HG03196 (cell line): ENCODE data around the gene AP2A2.
A peak's percentile ranks its signal among the peaks of the same experiment; 100 is the strongest.

ENCODE experiments used
- ATAC-seq: cut with Tn5 transposase; IDR thresholded peaks from one replicate; pipeline ENCODE4 v1.9.1; 2021; ENCODE audit not compliant: unreplicated experiment

AP2A2 gene

DNA sequence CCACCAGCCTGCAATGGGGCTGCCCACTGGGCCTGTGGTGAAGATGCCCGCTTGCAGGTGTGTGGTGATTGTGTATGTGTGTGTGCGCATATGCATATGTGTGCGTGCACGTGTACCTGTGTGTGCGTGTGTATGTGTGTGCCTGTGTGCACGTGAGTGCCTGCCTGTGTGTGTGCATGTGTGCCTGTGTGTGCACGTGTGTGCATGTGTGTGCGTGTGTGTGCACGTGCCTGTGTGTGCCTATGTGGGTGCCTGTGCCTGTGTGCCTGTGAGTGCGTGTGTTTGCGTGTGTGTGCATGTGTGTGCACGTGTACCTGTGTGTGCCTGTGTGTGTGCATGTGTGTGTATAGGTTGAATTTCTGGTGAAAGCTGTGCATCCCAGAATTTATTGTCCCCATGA is 113.3 kb downstream of the AP2A2 start:
- ATAC-seq = no peak

DNA sequence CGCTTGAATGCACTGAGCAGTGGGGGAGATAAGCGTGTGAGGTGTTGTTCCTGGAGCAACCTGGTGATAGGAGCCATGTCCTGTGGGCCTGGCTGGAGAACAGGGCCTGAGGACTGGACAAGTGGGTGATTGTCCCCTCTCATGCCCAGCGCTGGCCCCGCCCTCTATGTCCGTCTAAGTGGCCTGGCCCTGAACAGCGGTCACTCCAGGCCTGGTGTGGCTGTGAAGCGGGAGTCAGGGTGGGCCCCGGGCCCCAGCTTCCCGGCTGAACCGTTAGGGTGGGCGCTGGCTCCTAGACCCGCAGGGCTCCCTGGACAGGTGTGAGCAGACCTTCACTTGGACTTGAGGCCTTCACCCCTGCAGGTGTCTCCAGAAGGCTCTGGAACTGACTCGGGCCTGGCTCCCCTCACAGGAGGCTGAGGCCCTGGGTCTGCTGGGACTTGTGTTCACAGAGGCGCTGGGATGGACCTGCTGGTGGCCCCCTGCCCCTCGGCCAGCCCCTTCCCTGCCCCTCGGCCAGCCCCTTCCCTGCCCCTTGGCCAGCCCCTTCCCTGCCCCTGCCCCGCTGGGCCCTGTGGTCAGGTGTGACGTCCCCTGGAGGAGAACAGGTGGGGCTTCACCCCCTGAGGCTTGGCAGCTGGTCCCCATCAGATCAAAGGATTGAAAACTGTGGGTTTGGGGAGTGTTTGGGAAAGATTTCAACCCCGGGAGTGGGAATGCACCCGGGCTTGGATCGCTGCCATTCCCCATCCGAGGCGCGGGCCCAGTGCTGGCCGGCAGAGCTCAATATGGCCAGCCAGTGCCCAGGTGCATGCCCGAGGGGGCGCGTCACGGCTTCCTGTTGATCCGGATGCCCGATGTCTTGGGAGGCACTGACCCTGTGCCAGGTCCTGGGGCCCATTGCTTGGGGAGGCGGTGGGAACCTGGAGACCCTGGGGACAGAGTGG is 114.1 kb downstream of the AP2A2 start:
- no peak for ATAC-seq

DNA sequence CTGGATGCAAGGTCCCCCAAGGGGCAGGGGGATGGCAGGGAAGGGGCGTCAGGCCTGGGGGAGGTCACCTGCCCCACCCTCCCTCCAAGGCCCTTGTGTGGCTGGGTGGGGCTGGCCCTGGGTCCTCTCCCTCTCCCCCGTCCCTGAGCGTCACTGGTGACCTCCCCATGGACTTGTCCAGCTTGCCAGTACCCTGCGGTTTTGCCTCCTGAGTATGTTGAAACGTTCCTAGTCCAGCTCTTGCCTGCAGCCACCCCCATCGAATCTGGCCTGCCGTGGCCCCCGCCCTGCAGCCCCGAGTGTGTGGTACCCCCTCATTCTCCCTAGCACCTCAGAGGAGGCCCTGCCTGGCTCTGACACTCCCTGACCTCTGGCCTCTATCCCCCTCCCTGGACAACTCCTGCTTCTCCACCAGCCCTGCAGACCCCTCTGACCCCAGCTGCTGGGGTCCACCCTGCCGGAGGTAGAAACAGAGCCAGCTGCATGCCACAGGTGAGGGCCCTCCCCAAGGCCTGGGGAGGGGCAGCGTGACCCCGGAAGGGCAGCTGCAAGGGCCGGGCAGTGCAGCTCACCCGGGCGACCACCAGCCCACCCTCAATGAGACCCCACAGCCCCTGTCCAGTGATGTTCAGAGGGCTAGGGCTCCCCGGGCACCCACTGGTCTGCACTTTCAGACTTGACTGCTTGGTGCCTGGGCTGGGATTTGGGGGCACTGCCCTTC is 114.9 kb downstream of the AP2A2 start:
- ATAC-seq = no peak

DNA sequence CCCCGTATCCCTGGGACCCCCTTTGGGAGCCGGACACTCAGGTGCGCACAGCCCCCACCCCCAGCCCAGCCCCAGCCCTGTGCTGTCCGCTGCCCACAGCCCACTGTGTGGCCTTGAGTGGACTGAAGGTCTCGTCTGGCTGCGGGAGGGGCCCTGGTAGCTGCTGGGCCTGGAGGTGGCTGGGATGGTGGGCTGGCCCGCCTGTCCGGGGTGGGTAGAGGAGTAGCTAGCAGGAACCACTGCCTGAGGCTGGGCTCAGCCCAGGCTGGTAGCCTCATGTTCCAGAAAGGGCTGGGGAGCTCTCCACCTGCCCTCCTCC is 115.4 kb downstream of the AP2A2 start:
- ATAC-seq = no peak

DNA sequence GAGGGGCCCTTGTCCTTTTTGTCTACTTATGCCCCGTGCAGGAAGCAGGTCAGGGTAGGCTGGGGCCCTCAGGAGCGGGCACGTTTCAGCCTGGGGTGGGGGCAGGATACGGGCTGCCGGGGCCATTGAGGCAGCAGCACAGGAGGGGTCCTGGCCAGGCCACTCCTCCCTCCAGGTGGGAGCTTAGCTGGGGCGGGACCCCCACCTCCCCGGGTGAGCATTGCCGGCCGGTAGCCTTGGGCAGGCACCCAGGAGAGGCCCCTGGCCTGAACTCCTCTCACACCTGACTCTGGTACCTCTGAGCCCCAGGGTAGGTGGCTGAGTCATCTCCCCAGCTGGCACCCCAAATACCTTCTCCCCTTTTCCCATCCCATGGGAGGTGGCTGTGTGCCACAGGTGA is 115.8 kb downstream of the AP2A2 start:
- no peak for ATAC-seq

DNA sequence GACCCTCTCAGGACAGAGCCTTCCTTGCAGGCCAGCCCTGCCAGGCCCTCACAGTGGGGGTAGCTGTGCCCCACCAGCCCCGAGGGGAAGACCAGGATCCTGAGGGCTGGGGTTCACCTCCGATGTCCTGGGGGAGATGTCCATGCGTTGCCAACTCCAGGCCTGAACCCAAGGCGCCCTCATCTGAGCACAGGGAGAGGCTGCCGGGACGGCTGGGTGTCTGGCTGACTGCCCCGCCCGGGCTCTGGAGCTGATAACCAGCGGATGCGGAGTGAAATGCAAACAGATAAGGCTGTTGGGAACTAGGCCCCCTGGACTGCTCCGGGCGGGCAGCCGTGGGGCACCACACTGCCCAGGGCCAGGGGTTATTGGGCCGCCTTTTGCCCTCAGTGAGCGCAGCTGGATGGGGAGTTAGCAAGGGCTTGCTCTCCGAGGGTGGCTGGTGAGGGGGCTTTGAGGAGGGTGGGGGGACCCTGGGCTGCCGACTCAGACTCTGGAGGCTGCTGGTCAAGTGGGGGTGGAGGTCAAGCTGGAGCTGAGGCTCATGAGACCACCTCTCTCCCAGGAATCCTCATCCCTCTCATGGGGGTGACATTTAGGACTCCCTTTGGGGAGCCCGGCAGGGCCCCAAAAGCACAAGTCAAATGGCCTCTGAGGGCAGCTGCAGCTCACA is 116.4 kb downstream of the AP2A2 start:
- no peak for ATAC-seq

DNA sequence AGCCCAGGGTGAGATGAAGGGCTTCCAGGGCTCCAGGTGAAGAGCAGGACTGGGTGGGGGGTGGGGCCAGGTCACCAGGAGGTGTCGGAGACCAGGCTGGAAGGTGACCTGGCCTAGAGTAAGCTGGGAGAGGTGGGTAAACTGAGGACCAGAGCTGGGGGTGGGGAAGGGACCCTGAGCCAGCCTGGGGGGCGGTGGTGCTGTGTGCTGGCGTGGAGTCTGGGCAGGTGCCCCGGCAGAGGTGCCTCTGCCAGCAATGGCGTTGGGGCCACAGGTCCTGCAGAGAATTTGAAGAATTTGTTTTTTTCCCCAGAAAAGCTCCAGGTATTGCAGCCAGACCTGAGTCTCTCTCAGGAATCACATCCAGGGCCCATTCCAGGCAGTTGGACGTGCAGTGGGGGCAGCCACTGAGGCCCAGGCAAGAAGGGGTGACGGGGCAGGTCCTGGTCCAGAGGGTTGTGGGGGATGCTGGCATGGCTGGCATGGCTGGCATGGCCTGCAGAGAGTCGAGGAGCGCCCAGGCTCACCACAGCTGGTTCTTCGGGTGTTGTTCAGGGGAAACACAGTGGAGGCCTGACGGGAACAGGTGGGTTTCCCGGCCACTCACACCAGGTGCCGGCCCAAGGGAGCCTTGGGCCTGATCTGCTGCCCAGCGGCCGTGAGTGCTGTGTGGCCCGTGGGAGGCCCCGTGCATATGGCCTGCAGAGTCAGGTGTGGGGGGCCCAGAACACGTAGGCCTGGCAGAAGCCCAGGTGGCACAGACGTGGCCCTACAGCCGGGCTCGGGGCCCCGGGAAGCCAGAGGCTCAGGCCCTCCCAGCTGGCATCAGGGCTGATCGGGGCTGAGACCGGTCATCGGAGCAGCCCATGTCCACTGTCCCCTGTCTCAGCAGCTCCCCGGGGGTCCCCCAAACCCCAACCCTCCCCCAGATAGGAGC is 117.2 kb downstream of the AP2A2 start:
- ATAC-seq = no peak

DNA sequence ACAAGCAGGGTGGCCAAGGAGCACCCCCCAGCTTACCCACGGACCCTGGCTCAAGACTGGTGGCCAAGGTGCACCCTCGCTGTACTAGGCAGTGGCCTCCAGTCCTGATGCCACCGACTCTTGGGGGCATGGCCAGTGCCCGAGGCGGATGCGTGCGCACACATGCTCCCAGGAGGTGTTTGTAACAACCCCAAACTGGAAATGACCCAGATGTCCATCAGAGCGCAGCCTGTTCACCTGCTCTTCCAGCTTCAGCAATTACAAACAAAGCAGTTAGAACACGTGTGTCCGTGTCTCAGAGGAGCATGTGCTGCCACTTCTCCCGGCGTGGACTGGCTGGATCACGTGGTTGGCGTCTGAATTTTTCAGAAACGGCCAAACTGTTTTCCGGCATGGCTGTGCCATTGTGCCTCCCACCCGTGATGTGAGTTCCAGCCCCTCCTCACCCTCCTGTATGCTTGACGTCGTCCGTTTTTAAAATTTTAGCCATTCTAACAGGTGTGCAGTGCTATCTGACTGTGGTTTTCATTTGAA is 118.0 kb downstream of the AP2A2 start:
- no peak for ATAC-seq

DNA sequence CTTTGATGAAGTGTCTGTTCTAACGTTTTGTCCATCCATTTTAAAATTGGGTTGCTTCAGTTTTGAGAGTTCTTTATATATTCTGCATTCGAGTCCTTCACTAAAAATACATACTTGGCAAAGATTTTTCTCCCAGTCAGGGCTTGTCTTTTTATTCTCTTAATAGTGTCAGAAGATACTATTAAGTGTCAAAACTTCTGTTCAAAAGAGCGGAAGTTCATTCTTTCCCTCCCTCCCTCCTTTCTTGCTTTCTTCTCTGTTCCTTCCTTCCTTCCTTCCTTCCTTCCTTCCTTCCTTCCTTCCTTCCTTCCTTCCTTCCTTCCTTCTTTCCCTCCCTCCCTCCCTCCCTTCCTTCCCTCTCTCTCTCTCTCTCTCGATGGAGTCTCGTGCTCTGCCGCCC is 118.5 kb downstream of the AP2A2 start:
- no peak for ATAC-seq

DNA sequence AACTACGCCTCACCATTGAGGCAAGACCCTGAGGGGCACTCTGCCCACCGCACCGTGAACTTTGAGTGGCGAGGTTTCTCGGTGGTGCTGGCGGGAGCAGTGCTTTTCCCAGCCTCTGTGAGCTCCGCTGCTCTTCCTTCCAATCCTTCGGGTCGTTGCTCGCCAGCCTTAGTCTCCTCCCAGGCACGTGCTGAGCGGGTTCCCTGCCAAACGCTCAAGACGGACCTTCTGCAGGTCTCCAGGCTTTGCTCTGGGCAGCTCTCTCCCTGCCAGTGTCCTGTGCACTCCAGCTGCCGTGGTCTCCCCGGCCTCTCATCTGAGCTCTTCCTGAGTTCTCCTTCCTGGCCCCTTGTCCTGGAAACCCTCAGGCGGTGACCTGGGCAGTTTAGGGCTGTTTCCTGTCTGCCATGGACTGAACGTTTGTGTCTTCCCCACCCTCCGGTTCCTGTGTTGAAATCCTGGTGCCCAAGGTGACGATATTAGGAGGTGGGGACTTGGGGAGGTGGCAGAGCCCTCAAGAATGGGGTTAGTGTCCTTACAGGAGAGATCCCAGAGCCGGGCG is 122.0 kb downstream of the AP2A2 start:
- ATAC-seq = no peak

DNA sequence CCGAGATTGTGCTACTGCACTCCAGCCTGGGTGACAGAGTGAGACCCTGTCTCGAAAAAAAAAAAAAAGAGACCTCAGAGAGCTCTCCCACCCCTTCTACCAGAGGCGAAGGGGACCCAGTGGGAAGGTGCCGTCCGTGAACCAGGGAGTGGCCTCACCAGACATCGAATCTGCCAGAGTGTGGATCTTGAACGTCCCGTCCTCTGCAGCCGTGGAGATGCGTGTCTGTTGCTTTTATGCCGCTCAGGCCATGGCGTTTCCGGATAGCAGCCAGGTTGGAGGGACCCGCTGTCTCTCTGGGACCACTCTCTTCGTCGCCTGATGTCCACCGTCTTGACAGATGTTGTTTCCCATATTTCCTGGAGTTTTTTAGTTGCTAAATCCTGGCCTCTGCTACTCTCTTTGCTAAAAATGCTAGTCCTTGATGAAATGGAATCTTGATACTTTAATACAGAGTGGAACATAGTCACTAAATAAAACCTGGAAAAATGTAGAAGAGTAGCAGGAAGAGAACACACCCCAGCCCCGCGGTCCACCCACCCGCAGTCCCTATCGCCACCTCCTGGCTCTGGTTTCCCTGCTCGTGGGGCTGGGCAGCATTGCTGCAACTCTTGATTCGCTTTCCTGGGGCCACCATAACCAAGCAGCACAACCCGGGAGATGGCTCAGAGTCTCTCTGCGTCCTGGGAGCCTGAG is 122.9 kb downstream of the AP2A2 start:
- no peak for ATAC-seq

DNA sequence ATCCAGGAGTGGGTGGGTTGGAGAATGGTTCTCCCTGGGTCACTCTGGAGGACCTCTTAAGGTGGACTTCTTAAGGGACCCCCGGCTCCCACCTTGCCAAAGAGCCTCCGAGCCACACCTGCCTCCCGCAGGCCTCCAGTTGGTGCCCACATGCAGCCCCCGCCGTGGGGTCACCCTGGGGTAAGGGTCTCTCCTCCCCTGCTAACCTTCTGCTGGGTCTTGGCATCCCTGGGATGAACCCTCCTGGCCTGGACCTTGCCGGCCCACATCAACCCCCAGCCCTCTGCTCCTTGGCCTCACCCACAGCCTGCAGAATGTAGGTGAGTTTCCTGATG is 123.4 kb downstream of the AP2A2 start:
- no peak for ATAC-seq

DNA sequence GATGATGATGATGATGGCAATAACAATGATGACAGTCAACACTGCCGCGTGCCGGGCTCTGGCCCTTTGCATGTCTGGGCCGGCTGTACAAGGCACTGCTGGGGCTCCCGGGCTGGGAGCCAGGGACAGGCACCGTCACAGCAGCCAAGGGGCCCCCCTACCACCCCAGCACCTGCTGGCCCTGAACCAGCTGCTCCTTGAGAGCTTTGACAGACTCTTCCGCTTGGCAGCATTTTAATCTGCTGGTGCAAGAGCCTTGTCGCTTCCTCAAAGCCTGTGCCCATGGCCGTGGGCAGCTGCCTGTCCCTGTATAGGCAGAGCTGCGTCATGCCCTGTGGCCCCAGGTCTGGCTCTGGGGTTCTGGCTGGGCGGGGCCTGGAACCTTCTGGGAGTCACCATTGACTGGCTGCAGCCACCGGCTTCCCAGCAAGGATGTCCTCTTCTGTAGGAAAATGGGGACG is 123.8 kb downstream of the AP2A2 start:
- ATAC-seq = no peak

DNA sequence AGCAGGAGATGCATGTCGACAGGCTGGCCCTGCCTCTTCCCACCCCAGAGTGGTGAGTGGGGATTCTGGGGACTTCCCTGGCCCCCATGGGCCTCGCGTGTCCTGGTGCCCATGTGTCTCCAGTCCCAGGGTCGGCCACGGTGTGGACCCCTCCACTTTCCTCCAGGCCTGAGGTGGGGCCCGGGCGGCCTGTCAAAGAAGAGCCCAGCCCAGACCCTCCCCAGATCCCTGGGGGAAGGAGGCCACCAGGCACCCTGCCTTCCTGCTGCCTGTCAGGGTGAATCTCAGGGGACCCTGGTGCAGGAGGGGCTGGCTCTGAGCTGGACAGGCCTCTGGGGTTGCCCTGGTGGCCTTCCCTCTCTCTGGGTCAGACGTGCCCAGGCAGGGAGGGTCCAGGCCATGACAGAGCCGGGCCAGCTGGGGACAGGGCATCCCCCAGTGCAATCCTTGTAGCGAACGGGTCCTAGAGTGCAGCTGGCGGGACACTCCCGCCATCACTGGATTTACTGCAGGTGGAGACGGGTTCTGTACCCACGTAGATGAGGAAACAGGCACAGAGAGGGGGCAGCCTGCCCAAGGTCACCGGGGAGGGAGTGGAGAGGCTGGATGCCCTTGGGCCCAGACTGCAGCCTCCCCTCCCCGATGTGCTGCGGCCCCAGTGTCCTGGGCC is 124.4 kb downstream of the AP2A2 start:
- ATAC-seq = no peak

DNA sequence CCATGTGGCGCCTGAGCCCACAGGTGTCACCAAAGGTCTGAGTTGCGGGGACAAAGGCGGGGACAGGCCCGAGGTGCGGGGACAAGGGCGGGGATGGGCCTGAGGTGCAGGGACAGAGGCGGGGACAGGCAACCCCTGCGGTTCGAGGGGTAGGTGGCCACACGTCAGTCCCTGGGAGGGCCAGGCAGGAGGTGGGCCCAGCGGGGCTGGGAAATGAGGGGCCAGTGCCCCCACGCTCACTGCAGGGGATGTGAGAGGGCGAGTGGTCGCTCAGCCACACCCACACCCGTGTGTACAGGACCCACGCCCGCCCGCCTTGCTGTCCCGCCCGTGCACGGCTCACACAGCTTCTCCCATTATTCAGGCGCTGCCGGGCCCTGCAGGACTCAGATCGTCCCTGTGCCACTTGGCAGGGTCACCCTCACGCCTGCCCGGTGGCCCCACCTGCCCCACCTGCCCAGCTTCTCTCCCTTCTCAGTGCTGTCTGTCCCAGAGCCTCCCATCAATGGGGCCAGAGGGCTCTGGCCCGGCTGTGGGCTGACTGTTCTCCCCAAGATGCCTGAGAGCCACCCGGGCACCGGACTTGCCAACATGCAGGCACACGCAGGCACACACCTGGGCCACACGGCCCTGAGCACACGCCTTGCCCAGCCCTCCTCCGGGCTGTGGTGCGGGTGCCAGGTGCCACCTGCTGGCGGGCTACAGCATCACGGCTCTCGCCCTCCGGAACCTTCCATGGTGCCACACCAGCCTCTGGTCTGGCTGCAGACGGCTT is 125.1 kb downstream of the AP2A2 start:
- peak; percentile 59 for ATAC-seq

DNA sequence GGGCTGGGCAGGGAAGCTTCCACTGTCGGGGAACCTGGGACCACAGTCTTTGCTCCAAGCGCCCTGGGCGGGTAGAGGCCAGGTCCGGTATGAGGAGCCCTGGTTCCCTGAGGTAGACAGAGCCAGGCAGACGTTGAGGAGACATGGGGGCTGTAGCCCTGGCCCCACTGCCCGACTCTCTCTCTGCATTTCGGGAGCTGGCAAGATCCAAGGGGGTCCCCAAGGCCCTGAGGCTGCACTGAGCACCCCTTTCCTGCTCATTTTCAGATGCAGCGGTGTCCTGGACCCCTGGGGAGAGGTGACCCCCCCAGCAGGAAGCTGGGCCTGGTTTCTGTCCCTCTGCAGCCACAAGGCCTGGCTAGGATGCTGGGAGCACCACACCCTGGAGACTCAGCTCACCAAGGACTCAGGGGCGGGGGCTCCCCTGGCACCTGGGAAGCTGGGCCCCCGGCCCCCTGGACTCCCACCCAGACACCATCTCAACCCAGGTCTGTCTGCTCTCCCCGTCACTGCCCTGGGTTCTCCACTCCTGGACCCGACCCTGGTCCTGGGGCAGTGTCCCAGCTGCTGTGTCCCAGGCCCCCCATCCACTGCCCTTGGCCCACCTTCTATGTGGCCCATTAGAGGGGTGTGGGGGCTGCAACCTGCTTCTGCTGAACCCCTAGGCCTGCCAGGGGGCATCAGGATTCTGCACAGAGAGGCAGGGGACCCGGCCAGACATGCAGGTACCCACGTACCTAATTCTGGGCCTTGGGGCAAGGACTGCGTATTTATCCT is 125.9 kb downstream of the AP2A2 start:
- ATAC-seq = no peak

DNA sequence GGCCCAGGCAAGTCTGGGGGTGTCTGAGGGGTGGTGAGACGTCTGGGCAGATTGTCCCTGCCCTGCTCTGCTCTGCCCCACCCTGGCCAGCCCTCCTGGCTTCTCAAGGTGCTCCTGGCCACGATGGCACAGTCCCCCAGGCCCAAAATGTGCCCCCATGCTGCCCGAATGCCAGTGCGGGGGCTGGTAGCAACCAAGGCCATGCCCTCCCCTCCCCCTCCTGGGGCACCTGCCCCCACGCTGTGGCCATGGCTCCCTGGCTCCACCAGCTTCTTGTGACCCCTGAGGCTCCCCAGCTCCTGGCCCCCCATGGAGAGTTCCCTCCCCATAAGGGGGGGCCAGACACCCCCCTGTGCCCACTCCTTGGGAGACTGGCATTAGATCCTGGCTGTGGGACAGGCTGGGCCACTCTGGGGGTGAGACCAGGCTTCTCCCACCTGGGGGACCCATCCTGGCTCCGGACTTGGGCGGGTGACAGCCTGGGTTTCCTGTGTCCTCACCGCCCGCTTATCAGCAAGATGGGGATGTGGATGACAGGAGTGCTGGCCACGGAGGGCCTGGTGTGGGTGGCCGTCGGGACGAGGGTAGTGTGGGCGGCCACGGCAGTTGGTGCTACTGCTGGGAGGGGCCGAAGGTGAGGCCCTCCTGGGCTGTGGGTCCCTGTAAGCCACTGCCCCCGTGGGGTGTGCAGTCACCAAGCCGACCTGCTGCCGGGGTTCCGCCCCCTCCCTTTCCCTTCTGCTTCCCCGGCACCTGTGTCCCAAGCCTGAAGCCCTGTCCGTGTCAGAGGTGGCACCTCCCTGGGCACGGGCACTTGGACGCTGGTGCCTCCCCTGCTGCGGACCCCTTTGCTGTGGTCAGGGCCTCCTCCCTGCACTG is 126.7 kb downstream of the AP2A2 start:
- ATAC-seq = no peak
